ENCODE measurements around the gene NUTM2G.
"Not testable (repeated sequence)": the region's sequence is repeated elsewhere in the genome, so short reads cannot be mapped to it uniquely, and the experiment has no call there.

NUTM2G gene

GRCh38 chr9:96950539-96950938 lies 21.9 kb downstream of the NUTM2G start:
- FAIRE-seq: not testable (repeated sequence)

GRCh38 chr9:96967591-96967990 lies 38.9 kb downstream of the NUTM2G start:
- FAIRE-seq: not testable (repeated sequence)

DNA sequence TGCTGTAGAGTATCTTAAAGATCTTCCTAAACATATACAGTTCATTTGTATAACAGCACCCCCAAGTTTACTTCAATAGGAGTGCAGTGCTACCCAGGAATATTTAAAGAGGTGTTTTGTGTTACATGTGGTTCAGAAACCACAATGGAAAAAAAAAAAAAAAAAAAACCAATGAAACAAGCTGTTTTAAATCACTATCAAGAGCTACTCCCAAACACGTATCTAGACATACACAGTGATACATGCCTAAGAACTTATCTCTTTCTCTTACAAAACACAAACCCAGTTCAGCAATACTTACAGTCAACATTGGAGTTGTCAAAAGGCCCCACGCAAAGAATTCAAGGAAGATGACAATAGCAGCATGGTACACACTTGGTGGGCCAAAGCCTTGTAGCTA lies 43.9 kb downstream of the NUTM2G start:
- FAIRE-seq: not testable (repeated sequence)

- FAIRE-seq: not testable (repeated sequence)
Observed at GRCh38 chr9:96974037-96974436, 45.4 kb downstream of the NUTM2G start.

GRCh38 chr9:96983496-96984122 lies 55.0 kb downstream of the NUTM2G start:
- not testable (repeated sequence) for FAIRE-seq

DNA sequence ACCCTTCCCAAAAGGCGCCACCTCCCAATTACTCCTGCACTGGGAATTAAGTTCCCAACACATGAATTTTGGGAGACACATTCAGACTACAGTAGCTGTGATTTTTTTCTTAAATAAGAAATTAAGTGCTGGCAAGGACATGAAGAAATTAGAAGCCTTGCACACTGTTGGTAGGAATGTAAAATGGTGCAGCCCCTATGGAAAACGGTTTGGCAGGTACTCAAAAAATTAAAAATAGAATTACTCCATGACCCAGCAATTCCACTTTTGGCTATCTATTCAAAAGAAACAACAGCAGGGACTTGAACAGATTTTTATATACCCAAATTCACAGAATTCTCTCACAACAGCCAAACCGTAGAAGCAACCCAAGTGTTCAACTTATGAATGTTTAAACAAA lies 55.5 kb downstream of the NUTM2G start:
- FAIRE-seq: not testable (repeated sequence)

GRCh38 chr9:96984887-96985286 lies 56.2 kb downstream of the NUTM2G start:
- not testable (repeated sequence) for FAIRE-seq
